Esophagus muscularis mucosa (tissue), 4 donors: Measurements from ENCODE around the gene DNAI1. TPM values are rescaled to one million over a fixed set of nuclear protein-coding genes. Genes with fewer than 3 reads are reported as not detected.

Experiments
- DNase-seq: peaks from one replicate; pipeline ENCODE4 v3.0.0-alpha.2; 2017; ENCODE audit errors: extremely low spot score
- H3K27ac ChIP-seq, 4 donors: fragments of 200-600 bp; sonication (generic); replicated peaks in 1 of 4; 1 replicate in 3 of 4; 2 replicates in 1 of 4; pipeline ENCODE4 v1.5.1; 2016 to 2019; ENCODE audit warnings: mild to moderate bottlenecking in 1 of 4
- H3K27me3 ChIP-seq, 4 donors: fragments of 200-600 bp; sonication (generic); one replicate each; pipeline versions ENCODE4 v1.5.1 to v1.6.0; 2016 to 2019
- H3K36me3 ChIP-seq, 4 donors: fragments of 200-600 bp; sonication (generic); one replicate each; pipeline ENCODE4 v1.5.1; 2016 to 2019
- H3K4me1 ChIP-seq, 4 donors: fragments of 200-600 bp; sonication (generic); one replicate each; pipeline ENCODE4 v1.5.1; 2016 to 2019
- H3K4me3 ChIP-seq, 4 donors: fragments of 200-600 bp; sonication (generic); 1 replicate in 2 of 4; 2 replicates in 2 of 4; pipeline ENCODE4 v1.5.1; 2016 to 2019; ENCODE audit warnings: mild to moderate bottlenecking in 4 of 4, moderate library complexity in 1 of 4
- H3K9me3 ChIP-seq, 4 donors: fragments of 200-600 bp; sonication (generic); 1 replicate in 3 of 4; 2 replicates in 1 of 4; pipeline ENCODE4 v1.5.1; 2016 to 2019
- CTCF ChIP-seq, 3 experiments: fragments of 200-600 bp in 2 of 3; fragments of 450-650 bp in 1 of 3; sonication (generic) in 2 of 3; IDR thresholded peaks; one replicate each; pipeline ENCODE4 v1.5.1; 2017 to 2019; ENCODE audit warnings: antibody characterized with exemption in 3 of 3, mild to moderate bottlenecking in 2 of 3, moderate library complexity in 1 of 3
- EP300 ChIP-seq: sonication (generic); formaldehyde crosslinking; IDR thresholded peaks from one replicate; pipeline ENCODE4 v1.6.1; 2017; ENCODE audit warnings: antibody characterized with exemption
- POLR2A ChIP-seq: fragments of 450-650 bp; IDR thresholded peaks from one replicate; pipeline ENCODE4 v1.6.1; 2017; ENCODE audit warnings: antibody characterized with exemption, moderate library complexity, mild to moderate bottlenecking, low read depth
- POLR2AphosphoS5 ChIP-seq, 2 donors: sonication (generic); formaldehyde crosslinking; IDR thresholded peaks; one replicate each; pipeline ENCODE4 v1.6.1; 2017; ENCODE audit warnings: antibody characterized with exemption in 2 of 2
- WGBS: methylation state at CpG from one replicate; pipeline ENCODE4 v1.1.5; 2018; 5-methylcytosine and 5-hydroxymethylcytosine counted together
- intact Hi-C: fragments of 100-400 bp; cut with DNase I; formaldehyde crosslinking; loops from one replicate; pipeline ENCODE4 v1.15.1; 2023
- total RNA-seq, 4 donors: library from RNA; depleted of rRNA; stranded (reverse); fragments of >200 nt; gene quantifications; one replicate each; pipeline versions ENCODE4 v1.1.0 to v1.2.1, GENCODE V29; 2016

Gene DNAI1
- total RNA-seq, 4 donors from 2014 or later = not detected

DNA sequence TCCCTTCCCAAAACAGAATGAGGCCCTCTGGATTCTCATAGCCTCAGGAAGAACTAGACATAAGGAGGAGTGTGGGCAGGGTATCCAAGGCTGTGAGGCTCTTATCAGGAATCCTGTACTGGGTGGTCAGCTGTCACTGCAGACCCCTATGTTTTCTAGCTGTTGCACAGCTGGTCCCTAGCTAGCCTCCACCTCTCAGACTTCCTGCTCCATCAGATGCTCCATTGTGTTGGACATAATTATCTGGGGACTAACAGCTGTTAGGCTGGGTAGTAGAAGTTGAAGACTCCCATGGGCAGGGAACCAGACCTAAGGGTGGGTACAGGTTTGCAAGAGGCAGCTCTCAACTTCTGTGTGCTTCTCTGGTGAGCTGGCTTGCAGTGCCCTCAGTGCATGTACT lies 18.6 kb upstream of the DNAI1 start:
- intact Hi-C loops = no loop called here
- Histone ChIP-seq H3K27ac (no peak overlapping the region), H3K4me3 (no peak overlapping the region), H3K36me3 (peaks cover 0 to 19% (median 10%) of the 10 kb centered on the region in 4 donors), H3K27me3 (no peaks in the 10 kb centered on the region), H3K4me1 (peaks cover 13 to 27% (median 20%) of the 10 kb centered on the region in 4 donors), H3K9me3 (no peaks in the 10 kb centered on the region)
- no peak for TF ChIP-seq EP300
- no peak for TF ChIP-seq POLR2AphosphoS5 (IDR thresholded peaks at IDR 0.05)
- TF ChIP-seq POLR2A = no peak
- TF ChIP-seq CTCF (IDR thresholded peaks at IDR 0.05) = no peak
- DNase-seq = no peak

- H3K36me3 ChIP-seq = peaks cover 0 to 17% (median 10%) of the 10 kb centered on the region in 4 donors
- TF ChIP-seq CTCF (IDR thresholded peaks at IDR 0.05) = no peak
- no peak for TF ChIP-seq EP300
- TF ChIP-seq POLR2A = no peak
- no peak for TF ChIP-seq POLR2AphosphoS5 (IDR thresholded peaks at IDR 0.05)
- no peak overlapping the region for H3K27ac ChIP-seq
- no peaks in the 10 kb centered on the region for H3K9me3 ChIP-seq
- no peak overlapping the region for H3K4me3 ChIP-seq
- WGBS = 100% methylated on average over 1 of the region's 1 CpG
- intact Hi-C loops = no loop called here
- no peaks in the 10 kb centered on the region for H3K27me3 ChIP-seq
- no peak for DNase-seq
- peaks cover 13 to 46% (median 20%) of the 10 kb centered on the region in 4 donors for H3K4me1 ChIP-seq
Measured at GRCh38 chr9:34442770-34443169, 15.8 kb upstream of the DNAI1 start.

GRCh38 chr9:34443533-34443932 lies 15.1 kb upstream of the DNAI1 start:
- DNase-seq = no peak
- Histone ChIP-seq H3K4me3 (no peak overlapping the region), H3K36me3 (peaks cover 0 to 9% (median 3%) of the 10 kb centered on the region in 4 donors), H3K9me3 (no peaks in the 10 kb centered on the region), H3K27ac (no peak overlapping the region), H3K27me3 (no peaks in the 10 kb centered on the region), H3K4me1 (peaks cover 13 to 46% (median 20%) of the 10 kb centered on the region in 4 donors)
- 82% methylated on average over 2 of the region's 2 CpGs for WGBS
- no peak for TF ChIP-seq CTCF (IDR thresholded peaks at IDR 0.05)
- no peak for TF ChIP-seq POLR2A
- no peak for TF ChIP-seq EP300
- no peak for TF ChIP-seq POLR2AphosphoS5 (IDR thresholded peaks at IDR 0.05)
- intact Hi-C loops = no loop called here

GRCh38 chr9:34443976-34444375 lies 14.6 kb upstream of the DNAI1 start:
- intact Hi-C loops = no loop called here
- no peaks in the 10 kb centered on the region for H3K9me3 ChIP-seq
- no peak overlapping the region for H3K27ac ChIP-seq
- H3K4me3 ChIP-seq = no peak overlapping the region
- H3K36me3 ChIP-seq = peaks cover 0 to 5% (median 0%) of the 10 kb centered on the region in 4 donors
- peaks cover 13 to 46% (median 20%) of the 10 kb centered on the region in 4 donors for H3K4me1 ChIP-seq
- H3K27me3 ChIP-seq = no peaks in the 10 kb centered on the region
- DNase-seq = no peak
- TF ChIP-seq POLR2A (no peak), EP300 (no peak), CTCF (IDR thresholded peaks at IDR 0.05) (no peak), POLR2AphosphoS5 (IDR thresholded peaks at IDR 0.05) (no peak)

DNA sequence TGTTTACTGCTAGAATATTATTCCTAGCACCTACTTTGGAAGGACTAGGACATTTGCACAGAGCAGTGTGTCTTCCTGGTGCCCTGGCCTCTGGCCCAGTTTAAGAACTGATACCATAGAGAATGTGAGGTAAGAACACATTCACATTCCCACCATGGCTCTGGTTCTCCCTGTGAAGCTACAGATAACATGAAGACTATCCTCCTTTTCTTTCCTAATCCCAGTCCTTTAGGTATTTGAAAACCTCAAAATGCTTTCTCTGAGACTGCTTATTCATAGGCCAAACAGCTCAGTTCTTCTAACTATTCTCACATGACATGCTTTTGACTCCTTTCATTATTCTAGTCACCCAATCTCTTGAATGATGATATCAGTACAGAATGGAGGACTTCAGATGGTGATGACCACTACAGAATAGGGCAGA lies 12.1 kb upstream of the DNAI1 start:
- intact Hi-C loops = no loop called here
- DNase-seq = no peak
- Histone ChIP-seq H3K27ac (no peak overlapping the region), H3K4me1 (peaks cover 12 to 56% (median 25%) of the 10 kb centered on the region in 4 donors), H3K36me3 (no peaks in the 10 kb centered on the region), H3K9me3 (no peaks in the 10 kb centered on the region), H3K27me3 (no peaks in the 10 kb centered on the region), H3K4me3 (no peak overlapping the region)
- no peak for TF ChIP-seq POLR2AphosphoS5 (IDR thresholded peaks at IDR 0.05)
- TF ChIP-seq CTCF (IDR thresholded peaks at IDR 0.05) = no peak
- no peak for TF ChIP-seq POLR2A
- TF ChIP-seq EP300 = no peak
